NCI-H2196 treated with DMSO at 0.1 percent for 48 hours (cell line): ENCODE results near the gene HOXB5.

Source experiments
- DNase-seq: peaks from one replicate; lab custom pipeline; 2025; ENCODE audit not compliant: unreplicated experiment; lab: John Stamatoyannopoulos, UW

Gene HOXB5

GRCh38 chr17:48629411-48629759, 35.8 kb upstream of the HOXB5 start:
- DNase-seq, result no peak

DNA sequence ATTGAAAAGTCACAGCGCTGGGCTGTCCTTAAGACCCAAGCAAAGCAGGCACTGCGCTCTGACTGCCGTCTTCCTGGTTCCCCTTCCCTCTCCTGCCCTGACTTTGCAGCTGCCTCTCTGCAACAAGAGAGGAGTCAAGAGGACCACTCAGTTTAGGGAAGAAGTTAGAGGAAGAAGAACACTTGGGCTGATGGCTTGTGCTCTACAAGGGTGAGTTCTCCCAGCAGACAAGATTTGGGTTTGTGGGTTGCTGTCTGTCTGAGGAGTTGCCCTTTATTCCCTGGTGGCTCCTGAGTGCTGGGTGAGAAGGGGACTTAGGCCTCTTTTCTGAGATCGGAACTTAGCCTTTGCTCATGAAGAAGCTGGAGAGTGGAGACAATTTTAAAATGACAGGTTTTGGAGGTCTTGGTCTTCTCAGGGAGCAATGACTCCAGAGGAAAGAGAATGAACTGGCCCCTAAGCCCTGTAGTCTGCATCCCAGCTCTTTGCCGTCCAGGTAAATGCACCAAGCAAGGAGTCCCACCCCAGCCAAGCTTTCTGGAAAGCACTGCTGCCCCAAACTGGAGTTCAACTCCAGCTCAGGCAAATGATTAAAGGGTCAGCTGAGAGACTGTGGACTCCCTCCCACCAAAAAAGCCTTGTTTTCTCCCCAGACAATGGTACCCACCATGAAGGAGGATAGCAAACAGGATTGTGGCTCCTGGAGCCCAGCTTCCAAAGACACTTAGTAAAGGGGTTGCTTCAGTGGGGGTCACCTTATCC, 35.3 kb upstream of the HOXB5 start:
- no peak for DNase-seq

DNA sequence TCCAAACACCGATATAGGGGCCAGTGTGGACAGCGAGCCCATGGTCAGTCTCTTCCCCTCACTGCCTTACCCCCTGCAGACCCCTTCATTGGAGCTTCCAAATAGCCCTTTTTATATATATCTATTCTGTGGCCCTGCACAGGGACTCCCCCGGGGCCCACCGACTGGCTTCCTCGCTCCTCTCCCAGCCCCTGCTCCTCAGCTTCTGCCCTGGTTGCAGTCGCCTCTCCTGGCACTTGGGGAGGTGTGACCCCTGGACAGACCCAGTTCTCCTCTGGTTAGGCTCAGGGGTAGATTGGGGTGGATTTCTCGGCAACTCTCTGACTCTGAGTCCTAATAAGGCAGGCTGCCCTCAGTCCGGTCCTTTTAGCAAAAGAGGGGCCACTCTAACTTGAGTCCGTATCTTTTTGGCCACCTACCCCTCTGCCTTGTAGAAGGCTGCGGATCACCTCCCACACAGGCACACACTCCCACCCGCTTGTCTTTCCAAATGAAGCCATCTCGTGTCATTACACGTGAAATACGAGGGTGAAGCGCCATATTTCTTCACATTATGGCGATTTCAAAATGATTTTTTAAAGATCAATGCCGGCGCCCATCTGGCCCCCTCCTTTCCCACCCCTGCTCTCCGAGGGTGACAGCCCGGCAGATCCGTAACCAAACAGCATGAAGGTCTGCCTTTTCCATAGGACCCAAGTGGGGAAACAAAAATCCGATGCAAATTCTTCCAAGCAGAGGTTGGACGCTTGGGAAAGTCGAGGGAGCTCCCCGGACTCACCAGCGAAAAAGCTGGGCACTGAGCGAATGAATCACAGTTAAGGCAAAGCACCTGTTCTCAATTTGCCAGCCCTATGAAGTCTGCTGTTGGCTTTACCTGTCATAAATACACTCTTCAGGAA, 34.3 kb upstream of the HOXB5 start:
- DNase-seq, result no peak

- DNase-seq, result no peak
These were observed 33.6 kb upstream of the HOXB5 start for GRCh38 chr17:48627118-48627597.

DNA sequence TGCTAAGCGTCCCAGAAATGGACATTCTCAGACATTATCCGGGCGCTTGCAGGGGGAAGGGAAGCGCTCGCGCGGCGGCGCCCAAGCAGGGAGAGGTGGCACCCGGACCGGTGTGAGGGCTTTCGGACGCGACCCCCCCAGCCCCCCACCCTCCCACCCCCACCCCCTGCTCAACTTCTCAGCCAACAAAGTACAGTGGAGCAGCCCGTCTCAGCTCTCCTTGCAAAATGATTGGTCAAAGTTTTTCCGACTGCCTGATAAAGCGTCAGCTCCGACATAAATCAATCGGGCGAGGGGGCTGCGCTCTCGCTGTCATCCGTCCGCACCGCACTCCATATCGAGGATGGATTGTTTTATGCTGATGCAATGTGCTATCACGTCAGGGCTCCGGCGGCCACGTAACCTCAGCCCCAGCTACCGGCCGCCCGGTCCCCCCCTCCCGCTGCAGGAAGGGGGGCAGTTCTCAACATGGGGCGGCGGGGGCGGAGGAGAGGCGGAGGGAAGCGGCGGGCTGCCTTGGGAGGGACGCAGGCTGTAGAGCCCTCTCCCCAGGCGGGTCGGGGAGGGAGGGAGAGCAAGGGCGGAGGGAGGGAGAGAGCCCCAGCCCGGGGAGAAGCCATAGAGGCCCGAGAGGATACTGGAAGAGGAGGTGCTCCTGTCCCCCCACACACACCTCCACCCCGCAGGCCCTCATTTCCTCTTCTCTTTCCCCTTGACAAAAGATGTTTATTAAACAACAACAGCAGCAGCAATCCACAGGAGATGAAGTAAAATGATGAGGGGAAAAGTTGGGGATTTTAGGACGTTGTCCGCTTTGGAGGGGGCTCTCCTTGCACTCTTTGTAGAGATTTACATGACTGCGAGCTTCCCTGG, 32.9 kb upstream of the HOXB5 start, which contains the start of gene HOXB9:
HOXB9 (minus strand) TSS at position 114 of the 873 bp plus-strand sequence; CDS start at position 25, 89 bp downstream.
- no peak for DNase-seq

GRCh38 chr17:48625495-48626244, 32.1 kb upstream of the HOXB5 start:
- peak; percentile 16 for DNase-seq

DNA sequence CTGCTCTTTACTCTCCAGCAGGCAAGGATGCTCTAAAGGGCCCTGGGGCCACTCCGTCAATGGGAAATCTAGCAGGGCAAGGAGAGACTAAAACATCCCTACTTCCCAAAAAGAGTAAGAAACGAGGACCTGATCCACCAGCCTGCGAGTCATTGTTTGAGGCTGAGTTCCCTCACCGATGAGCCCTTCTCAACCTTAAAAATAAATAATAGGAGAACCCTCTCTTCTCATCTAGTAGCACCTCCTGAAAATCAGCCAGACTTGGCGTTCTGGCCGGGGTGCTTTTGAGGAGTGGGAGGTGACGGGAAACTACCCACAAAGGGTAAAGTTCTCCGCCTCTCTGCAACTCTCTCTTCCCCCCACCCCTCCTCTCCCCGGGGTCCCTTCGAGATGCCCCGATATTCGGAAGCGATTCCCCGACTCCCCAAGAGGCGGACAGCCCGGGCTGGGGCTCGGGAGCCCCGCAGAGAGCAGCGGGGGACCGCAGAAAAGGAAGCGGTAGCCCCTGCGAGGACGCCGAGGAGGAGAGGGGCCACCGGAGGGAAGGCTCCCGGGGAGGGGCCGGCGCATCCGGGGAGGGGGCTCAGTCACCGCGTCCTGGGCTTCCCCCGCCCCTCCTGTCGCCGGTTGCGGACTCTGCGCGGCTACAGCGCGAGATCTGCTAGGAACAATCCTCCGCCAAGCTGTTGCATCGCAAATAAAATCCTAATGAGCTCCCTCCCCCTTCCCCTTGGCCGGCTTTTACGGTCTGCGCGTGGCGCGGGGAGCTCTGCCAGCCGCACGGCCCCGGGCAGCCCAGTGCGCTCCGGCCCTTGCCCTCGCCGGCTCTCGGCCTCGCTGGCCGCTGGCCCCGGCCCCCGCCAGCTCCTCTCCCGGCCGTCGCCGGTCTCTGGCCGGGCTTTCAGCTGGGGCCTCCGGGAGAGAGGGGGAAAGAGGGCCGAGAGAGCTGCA, 31.2 kb upstream of the HOXB5 start:
- no peak for DNase-seq

- no peak for DNase-seq
These were observed 30.5 kb upstream of the HOXB5 start for GRCh38 chr17:48624118-48624517.

DNA sequence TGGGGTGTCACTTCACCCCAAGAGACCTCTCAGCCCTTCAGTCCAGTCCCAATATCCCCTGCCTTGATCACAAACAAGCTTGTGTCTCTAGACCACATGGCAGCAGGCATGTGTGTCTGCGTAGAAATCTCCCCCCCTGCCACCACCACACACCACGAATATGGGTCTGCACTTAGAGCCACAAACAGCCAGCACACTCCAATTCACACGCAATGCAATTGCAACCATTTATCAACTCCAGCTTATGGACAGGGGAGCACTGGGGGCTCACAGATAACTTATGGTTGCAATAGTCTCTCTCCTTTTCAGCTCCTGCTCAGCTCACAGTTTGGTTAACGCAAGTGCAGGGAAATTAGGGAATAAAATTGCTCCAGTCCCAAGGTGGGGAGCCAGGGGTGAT, 30.0 kb upstream of the HOXB5 start:
- no peak for DNase-seq

- DNase-seq, result no peak
These were observed 29.3 kb upstream of the HOXB5 start for GRCh38 chr17:48622857-48623256.

- DNase-seq, result no peak
These were observed 28.1 kb upstream of the HOXB5 start for GRCh38 chr17:48621410-48622392.

DNA sequence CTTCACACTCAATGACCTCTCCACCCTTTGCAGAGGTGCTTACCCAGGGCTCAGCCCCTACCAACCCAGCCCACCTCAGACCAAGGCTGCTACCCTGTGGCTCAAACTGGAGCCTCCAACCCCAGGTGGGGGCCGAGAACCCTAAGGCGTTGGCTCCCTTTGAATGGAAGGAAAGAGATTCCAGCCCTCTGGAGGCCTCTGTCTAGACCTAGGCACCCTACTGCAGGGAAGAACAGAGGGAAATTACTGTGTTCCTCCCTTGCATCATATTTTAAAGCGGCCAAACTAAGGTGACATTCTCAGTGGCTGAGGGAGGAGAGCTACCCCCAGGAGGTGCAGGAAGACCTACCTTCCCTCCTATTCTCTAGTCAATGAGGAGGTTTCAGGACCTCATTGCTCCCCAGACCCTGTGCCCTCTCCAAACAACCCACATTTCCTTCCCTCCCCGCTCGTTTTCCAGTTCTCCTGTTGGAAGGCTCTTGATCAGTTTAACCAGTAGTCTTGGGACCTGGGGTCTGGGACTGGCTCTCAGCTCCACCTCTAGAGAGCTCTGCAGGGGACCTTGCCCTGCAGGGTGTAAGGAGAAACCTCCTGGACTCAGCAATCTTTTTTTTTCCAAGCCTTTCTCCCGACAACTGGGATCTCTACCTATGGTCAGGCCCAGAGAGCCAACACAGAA, 27.0 kb upstream of the HOXB5 start:
- no peak for DNase-seq

DNA sequence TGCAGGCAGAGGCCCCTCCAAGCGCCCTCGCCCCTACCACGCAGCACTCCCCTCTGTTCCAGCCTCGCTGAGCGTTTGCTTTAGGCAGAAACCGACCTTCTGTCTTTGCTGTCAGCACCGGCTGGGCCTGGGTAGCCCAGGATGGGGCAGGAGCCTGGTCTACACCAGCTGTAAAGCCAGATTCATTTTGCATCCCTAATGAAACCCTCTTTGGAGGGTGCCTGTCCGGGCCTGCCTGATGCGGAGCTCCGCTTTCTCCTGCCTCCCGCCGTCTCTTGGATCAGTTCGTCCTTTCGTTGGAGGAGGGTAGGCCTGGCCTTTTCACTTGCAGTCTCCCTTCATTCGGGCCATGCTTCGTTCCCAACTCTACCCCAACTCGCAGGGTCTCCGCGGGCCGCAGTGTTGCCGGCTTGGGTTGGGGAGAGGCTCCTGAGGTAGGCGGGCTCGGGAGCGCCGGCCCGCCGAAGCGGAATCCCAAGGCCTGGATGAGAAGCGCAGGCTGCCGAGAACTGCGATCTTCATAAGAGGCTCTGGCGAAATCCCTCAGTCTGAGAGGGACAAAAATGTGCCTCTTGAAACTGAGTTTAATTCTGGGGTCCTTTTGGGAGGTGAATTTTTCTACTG, 26.4 kb upstream of the HOXB5 start:
- DNase-seq, result no peak

GRCh38 chr17:48618256-48618896, 24.8 kb upstream of the HOXB5 start:
- DNase-seq, result peak; percentile 80

DNA sequence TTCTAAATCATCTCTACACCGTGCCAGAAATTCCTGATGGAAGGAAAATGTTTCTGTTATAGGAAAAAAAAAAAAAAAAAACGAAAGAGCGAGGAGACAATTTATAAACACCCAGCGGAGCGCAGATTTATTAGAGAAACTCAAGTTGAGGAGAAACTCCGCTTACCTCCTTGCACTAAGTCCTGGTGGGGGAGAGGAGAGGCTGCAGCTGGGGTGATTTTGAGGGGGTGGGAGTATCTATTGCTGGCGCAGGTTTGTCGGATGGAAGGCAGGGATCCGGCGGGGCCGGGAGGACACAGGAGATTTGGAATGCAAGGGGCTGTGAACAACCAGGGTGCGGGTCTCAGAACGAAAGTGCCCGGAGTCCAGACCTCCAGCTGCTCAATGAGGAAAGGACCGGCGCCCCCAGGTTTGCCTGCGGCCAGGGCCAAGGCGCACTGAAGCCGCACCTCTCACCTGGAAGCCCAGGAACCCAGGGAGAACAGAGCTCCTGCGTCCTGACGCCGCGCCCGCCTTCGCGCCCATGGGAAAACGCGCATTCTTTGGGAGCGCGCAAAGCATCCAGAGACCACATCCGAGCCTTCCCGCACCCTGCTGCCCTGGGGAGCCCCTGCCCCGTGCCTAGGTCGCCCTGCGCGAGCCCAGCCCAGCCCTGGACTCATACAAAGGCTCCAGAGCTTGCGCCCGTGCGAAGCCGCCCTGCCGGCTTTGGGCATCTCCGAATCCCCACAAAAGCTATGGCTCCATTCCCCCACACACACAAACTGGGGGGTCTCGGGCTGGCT, 24.1 kb upstream of the HOXB5 start:
- DNase-seq, result no peak
